Activated CD4-positive, alpha-beta T cell treated with anti-CD3 and anti-CD28 coated beads for 24 hours (primary cell): ENCODE measurements around the gene PPP2R5B.

Experiments used
- DNase-seq, 2 donors: peaks; one replicate each; pipeline ENCODE4 v3.0.0-alpha.2; 2020; ENCODE audit warnings: low read depth in 2 of 2

The PPP2R5B gene

DNA sequence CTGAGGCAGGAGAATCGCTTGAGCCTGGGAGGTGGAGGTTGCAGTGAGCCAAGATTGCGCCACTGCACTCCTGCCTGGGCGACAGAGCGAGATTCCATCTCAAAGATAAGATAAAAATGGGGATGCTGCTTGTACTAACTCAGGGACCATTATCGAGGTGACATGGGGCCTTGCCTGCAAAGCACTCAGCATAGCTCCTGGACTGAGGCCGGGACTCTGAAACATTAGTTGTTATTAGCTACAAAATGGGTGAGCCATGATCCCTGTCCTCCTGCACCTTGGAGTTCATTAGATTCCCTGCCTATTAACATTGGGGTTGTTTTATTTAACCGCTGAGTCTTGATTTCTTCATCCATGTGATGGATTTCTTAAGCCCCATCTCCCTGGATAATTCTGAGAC is 5.1 kb downstream of the PPP2R5B start:
- no peak for DNase-seq

- no peak for DNase-seq
These were observed 5.9 kb downstream of the PPP2R5B start for GRCh38 chr11:64930340-64930739.

- DNase-seq: no peak
These were observed 6.8 kb downstream of the PPP2R5B start for GRCh38 chr11:64931290-64931689.

DNA sequence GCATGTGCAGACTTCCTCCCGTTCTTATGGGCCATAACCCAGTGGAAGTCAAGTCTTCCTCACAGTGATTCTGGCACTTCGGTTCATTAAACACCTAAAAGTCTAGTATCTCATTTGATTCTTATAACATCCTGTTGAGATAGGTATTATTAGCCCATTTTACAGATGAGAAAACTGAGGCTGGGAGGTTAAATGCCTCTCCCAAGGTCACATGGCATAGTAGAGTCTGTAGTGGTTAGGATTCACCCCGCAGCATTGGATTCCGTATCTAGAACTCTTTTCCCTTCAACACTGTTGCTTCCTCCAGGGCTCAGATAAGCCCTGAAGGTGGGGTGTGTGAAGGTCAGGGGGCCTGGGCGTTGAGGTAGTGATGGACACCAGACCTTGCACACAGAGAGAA is 7.8 kb downstream of the PPP2R5B start:
- no peak for DNase-seq

DNA sequence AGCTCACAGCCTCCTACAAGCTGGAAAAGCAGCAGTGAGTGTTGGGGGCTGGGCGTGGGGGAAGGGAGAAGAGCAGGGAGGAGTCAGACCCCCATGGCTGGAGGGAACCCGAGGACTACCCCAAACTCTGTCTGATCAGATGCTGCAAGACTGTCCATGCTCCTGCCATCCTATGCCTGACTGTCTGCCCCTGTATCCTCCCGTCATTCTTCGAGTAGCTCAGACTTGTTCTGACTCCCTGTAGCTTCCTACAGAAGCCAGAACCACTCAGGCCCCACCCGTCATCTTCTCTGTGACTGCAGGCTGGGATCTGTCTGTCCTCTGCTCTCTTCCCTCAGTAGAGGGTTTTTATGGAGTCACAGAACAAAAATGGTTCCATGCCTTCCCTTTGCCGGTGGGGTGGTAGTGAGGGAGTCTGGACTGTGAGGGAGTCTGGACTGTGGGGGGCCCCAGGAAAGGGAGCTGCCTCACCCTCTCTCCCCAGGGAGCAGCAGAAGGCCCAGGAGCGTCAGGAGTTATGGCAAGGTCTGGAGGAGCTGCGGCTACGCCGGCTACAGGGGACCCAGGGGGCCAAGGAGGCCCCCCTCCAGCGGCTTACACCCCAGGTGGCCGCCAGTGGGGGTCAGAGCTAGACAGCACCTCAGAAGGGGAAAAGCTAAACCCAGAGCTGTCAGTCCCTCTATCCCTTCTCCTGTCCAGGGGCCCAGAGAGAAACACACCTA is 8.9 kb downstream of the PPP2R5B start:
- DNase-seq: no peak

- no peak for DNase-seq
These were observed 9.6 kb downstream of the PPP2R5B start for GRCh38 chr11:64933935-64934681.

DNA sequence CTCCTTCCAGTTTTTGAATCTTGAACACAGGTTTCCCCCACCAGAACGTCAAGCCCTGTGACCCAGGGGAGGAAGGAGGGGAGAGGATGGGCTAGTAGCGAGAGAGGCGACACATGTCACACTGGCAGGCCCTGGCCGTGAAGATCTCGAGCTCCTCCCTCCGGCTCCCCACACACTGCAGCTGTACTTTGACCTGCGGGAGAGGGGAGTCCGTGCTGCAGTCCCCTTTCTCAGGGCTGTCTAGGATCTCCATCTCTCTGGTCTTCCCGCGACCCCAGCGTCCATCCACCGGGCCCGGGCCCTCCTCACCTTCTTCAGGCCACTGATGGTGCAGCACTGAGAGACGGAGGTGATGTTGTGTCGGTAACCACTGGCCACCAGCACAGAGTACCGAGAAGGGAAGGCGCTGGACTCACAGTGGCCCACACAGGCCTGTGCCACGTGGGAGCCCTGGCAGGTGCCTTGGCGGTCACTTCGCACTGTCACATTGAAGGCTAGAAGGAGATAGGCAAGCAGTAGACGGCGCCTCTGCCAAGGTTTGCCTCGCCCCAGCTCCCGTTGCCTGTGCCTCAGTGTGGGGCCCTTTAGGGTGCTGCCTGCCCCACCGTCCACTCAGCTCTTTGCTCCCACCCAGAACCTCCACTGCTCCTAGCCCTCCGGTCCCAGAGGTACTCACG is 10.3 kb downstream of the PPP2R5B start:
- DNase-seq: no peak

DNA sequence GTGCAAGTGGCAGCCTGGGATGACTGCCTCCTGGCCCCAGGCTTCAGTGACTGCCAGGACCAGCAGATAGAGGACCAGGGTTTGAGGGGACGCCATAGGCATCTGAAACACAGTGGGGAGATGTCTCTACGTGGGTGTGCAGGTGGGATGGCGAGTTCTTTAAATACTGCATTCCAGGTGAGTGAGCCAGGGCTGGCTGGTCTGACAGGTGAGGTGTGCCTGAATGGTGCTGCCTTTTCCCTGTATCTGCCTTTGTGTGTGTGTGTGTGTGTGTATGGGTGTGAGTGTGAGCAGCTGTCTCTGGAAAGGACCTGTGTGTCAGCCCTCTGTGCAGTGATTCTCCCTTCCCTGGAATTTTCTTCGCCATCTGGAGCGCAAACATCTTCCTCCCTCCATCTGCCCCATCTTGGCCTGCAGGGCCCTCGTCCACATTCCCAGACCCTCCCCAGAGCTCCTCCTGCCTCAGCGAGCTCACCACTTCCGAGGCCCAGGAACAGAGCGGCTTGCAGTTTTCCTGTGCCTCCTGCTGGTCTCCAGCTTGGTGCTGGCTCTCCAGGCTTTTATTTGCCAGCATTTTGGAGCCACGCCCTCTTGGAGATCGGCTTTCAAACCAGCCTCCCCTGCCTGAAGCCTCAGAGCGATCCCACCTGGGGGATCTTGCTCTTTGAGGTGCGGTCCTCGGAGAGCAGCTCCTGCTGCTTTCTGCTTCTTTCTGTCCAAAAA is 11.0 kb downstream of the PPP2R5B start, which contains the start of gene GPHA2:
Gene GPHA2, minus strand, starts transcription at position 535 of the 723 bp plus-strand sequence. Its CDS starts 433 bp downstream, at position 102.
- DNase-seq: no peak

DNA sequence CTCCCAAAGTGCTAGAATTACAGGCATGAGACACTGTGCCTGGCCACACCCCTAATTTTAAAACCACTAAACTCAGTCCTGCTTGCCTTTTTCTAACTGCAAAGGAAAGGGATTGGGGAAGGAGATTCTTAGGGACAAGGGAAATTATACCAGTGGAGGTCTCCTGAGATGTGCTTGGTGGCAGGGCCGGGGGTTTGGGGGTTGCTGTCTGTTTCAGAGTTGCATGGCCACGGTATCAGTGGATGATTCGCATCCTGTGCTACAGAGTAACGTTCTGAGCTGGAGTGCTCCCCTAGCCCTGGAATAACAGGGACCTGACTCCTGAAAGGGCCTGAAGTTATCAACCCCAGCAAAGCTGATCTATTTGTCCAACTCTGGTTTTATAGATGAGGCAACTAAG is 12.1 kb downstream of the PPP2R5B start:
- no peak for DNase-seq

DNA sequence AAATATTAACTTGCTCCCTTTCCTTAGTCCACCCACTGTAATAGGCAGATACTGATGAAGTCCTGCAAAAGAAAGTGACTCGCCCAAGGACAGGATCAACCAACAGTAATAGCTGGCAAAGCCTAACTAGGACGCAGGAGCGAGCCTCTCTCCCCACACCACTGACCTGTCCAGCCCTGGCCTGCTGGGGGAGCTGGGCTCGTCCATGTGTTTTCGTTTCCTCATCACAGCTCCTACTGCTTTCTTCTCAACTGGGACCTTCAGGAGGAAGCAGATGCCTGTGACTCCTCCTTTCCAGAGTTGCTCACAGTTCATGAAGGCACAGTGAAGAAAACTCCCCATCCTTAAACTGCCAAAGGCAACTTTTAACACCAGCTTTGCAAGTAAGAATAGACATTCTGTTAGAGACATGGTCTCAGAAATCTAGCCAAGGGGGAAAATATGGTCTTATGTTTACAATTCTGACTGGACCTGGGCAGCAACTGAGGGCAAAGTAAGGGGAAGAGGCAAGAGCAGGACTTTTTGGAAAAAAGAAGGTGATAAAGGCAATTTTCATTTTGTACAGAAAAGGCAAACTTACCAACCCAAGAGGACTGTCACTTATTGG is 22.8 kb downstream of the PPP2R5B start:
- DNase-seq: no peak

DNA sequence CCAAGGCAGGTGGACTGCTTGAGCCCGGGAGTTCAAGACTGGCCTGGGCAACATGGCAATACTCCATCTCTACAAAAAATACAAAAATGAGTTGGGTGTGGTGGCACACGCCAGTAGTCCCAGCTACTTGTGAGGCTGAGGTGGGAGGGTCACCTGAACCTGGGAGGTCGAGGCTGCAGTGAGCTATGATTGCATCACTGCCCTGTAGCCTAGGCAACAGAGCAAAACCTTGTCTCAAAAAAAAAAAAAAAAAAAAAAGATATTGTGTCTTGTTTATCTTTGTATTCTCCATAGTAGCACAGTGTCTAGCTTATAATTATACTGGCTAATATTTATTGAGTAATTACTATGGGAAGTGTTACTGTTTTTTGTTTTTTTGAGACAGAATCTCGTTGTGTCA is 27.0 kb downstream of the PPP2R5B start:
- DNase-seq: no peak

DNA sequence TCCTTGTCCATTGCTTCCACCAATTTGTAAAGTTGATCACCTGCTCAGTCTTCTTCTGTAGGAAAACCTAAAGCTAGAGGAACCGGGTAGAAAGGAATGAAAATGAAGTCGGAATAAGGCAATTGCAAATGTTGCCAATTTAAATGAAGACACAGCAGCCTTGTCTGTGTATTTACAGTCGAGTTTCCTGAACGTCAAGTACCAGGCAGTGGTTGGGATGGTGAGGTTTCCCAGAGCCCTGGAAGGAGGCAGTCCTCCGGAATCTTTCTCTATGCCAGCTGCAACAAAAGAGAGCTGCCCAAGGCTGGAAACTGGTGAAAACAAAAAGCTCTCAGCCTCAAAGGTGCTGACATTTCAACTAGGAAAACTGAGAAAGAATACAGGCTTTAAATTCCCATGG is 29.7 kb downstream of the PPP2R5B start:
- DNase-seq: no peak

DNA sequence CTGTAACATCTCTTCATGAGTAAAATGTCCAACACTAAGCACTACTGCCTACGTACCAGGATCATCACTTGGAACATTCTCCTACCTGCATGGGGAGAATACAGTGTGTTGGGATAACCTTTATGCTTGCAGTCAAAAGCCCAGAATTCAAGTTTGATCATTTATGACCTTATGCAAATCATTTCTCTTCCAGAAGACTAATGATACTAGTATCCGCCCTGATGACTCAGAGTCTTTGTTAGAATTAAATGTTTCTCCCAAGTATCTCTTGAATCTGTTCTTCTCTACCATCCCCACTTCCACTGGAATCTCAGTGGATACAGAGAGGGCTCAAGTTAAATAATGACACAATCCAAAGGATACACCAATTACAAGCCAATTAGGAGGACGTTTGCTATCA is 35.0 kb downstream of the PPP2R5B start:
- DNase-seq: no peak

GRCh38 chr11:64960719-64961118 is 36.2 kb downstream of the PPP2R5B start:
- no peak for DNase-seq

GRCh38 chr11:64963072-64963631 is 38.7 kb downstream of the PPP2R5B start:
- no peak for DNase-seq

- DNase-seq: no peak
These were observed 42.9 kb downstream of the PPP2R5B start for GRCh38 chr11:64967375-64967774.

- no peak for DNase-seq
These were observed 44.7 kb downstream of the PPP2R5B start for GRCh38 chr11:64969209-64969608.

DNA sequence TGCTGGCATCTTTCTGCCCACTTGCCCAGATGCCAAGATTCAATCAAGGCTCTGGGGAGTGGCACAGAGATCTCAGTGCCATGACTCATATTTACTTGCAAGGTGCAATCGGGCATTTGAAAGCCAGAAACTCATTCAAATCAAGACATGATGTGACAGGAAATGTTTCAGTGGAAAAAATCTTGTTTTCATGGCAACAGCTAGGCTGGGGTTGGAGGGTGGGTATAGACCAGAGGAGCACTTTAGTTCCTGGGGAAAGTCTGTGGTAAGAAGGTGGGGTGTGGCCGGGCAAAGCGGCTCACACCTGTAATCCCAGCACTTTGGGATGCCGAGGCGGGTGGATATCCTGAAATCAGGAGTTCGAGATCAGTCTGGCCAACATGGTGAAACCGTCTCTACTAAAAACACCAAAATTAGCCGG is 46.3 kb downstream of the PPP2R5B start:
- peak; percentile 10 to 11 for DNase-seq

DNA sequence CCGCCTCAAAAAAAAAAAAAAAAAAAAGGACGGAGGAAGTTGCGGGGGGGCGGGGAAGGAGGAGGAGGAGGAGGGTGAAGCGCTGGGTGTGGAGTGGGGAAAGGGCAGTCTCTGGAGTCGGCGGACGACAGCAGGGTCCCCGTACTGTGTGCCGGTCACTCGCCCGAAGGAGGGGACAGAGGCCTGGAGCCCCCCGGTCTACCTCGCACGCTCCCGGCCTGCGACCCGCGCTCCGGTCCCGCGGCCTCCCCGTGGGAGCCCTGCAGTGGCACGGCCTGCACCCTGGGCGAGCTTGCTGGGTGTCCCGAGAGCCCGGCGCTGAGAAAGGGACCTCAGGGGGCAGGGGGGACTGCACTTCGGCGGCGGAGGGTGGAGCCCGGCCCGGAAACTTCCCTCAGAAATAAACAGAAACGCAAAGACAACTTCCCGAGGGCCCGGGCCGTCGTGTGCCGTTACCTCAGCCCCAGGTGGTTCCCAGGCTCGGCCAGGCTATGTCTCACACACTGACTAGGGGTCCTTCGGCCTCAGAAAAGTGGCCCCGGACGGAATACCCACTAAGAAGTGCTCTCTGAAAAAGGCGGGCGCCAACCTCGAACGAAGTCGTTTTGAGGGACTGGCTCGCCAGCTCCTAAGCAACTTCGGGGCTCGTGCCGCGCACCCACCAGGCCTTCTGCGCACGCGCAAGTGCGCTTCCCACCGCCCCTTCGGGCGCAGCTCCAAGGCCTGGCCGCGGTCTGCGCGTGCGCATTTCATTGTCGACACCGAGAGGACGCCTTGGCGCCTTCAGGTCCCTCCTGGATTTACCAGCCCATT is 47.1 kb downstream of the PPP2R5B start, which contains the start of gene MAJIN:
Gene MAJIN, minus strand, starts transcription at position 688 of the 813 bp plus-strand sequence. CDS start 12,703 bp downstream, outside the sequence.
- DNase-seq: peak; percentile 82 to 91

- DNase-seq: no peak
These were observed 49.6 kb downstream of the PPP2R5B start for GRCh38 chr11:64974124-64974523.
